H1 (cell line): ENCODE results near the gene VIPR2. TPM values are rescaled to one million over a fixed set of nuclear protein-coding genes. Genes with fewer than 3 reads are reported as not detected.

Experiments
- CTCF ChIA-PET: fragments of 300-600 bp; sonication (Branson Sonifier 250); formaldehyde crosslinking; loops from one replicate; lab custom pipeline; 2021; ENCODE audit not compliant: partially characterized antibody; lab: Charles Lee
- POLR2A ChIA-PET: fragments of 300-600 bp; sonication (Branson Sonifier 250); formaldehyde crosslinking; loops from one replicate; lab custom pipeline; 2021; ENCODE audit warnings: inconsistent platforms; ENCODE audit not compliant: partially characterized antibody; lab: Charles Lee
- DNase-seq, 2 experiments: peaks; one replicate each; pipeline versions ENCODE4 v3.0.0 to v3.0.0-alpha.2; 2010 to 2022; ENCODE audit warnings: low spot score in 2 of 2, low read depth in 1 of 2, mixed read lengths in 1 of 2
- FAIRE-seq: peaks from 2 replicates; lab custom pipeline; 2011; peaks lifted over from hg19 to GRCh38; lab: Jason Lieb, UNC
- H2AFZ ChIP-seq: 2 replicates; pipeline ENCODE4 v1.8.1; 2012; ENCODE audit warnings: low read length, inconsistent platforms
- H2AK5ac ChIP-seq: 2 replicates; pipeline ENCODE4 v1.6.1; 2013; ENCODE audit warnings: low read depth, low read length
- H2BK120ac ChIP-seq: replicated peaks from 2 replicates; pipeline ENCODE3; 2013; ENCODE audit warnings: low read depth, low read length, inconsistent platforms
- H2BK12ac ChIP-seq: 2 replicates; pipeline ENCODE4 v1.6.1; 2013; ENCODE audit warnings: low read depth, low read length
- H2BK15ac ChIP-seq: 2 replicates; pipeline ENCODE4 v1.6.1; 2013; ENCODE audit warnings: low read length
- H2BK20ac ChIP-seq: 2 replicates; pipeline ENCODE4 v1.6.1; 2013; ENCODE audit warnings: low read length
- H2BK5ac ChIP-seq: 2 replicates; pipeline ENCODE4 v1.6.1; 2013; ENCODE audit warnings: low read depth, low read length
- H3K14ac ChIP-seq: 2 replicates; pipeline ENCODE4 v1.6.1; 2013; ENCODE audit warnings: inconsistent platforms; ENCODE audit not compliant: insufficient read length
- H3K18ac ChIP-seq: 2 replicates; pipeline ENCODE4 v1.6.1; 2013; ENCODE audit warnings: low read length; ENCODE audit errors: extremely low read depth
- H3K23ac ChIP-seq: 2 replicates; pipeline ENCODE4 v1.6.1; 2013; ENCODE audit warnings: inconsistent platforms; ENCODE audit not compliant: insufficient read length
- H3K23me2 ChIP-seq: 2 replicates; pipeline ENCODE4 v1.6.1; 2013; ENCODE audit warnings: low read depth, low read length
- H3K27ac ChIP-seq: 2 replicates; pipeline ENCODE4 v1.6.1; 2011; ENCODE audit warnings: low read depth, low read length, inconsistent platforms
- H3K27me3 ChIP-seq, 4 experiments: replicated peaks in 1 of 4; 1 replicate in 1 of 4; 2 replicates in 3 of 4; pipeline versions ENCODE4 v1.6.1 to v1.8.1; 2011 to 2013; ENCODE audit warnings: low read length in 3 of 4, mild to moderate bottlenecking in 3 of 4, inconsistent platforms in 2 of 4, mixed read lengths in 2 of 4, moderate library complexity in 1 of 4; ENCODE audit not compliant: control insufficient read depth in 3 of 4, insufficient read depth in 3 of 4; ENCODE audit errors: extremely low read depth in 1 of 4
- H3K36me3 ChIP-seq, 4 experiments: 2 replicates each; pipeline versions ENCODE4 v1.6.1 to v1.8.1; 2011 to 2013; ENCODE audit warnings: mild to moderate bottlenecking in 4 of 4, low read length in 3 of 4, moderate library complexity in 2 of 4, control low read depth in 1 of 4, inconsistent platforms in 1 of 4; ENCODE audit not compliant: insufficient read depth in 4 of 4, control insufficient read depth in 2 of 4
- H3K4ac ChIP-seq: replicated peaks from 2 replicates; pipeline ENCODE3; 2013; ENCODE audit warnings: low read length, low read depth, mixed read lengths, inconsistent platforms; ENCODE audit not compliant: insufficient read length
- H3K4me1 ChIP-seq, 4 experiments: replicated peaks in 1 of 4; 1 replicate in 1 of 4; 2 replicates in 3 of 4; pipeline versions ENCODE4 v1.6.1 to v1.8.1; 2011 to 2013; ENCODE audit warnings: low read length in 3 of 4, inconsistent platforms in 2 of 4, mixed read lengths in 1 of 4; ENCODE audit not compliant: insufficient read depth in 4 of 4, control insufficient read depth in 3 of 4
- H3K4me2 ChIP-seq, 2 experiments: 2 replicates each; pipeline versions ENCODE4 v1.6.1 to v1.8.1; 2011 to 2013; ENCODE audit warnings: low read depth in 2 of 2, low read length in 2 of 2, control low read depth in 1 of 2, inconsistent platforms in 1 of 2, mild to moderate bottlenecking in 1 of 2; ENCODE audit not compliant: insufficient read depth in 1 of 2
- H3K4me3 ChIP-seq, 4 experiments: fragments of 200-600, 300-600 bp in 1 of 4; sonication (generic), shearing (Covaris generic), sonication (Bioruptor Twin) in 1 of 4; 2 replicates each; pipeline versions ENCODE4 v1.5.1 to v1.8.1; 2011 to 2016; ENCODE audit warnings: low read length in 4 of 4, low read depth in 3 of 4, control low read depth in 2 of 4, inconsistent platforms in 2 of 4, mild to moderate bottlenecking in 2 of 4, mixed read lengths in 1 of 4, moderate library complexity in 1 of 4; ENCODE audit not compliant: insufficient read depth in 2 of 4; ENCODE audit errors: extremely low read depth in 1 of 4
- H3K56ac ChIP-seq: replicated peaks from 2 replicates; pipeline ENCODE3; 2013; ENCODE audit warnings: low read depth, mild to moderate bottlenecking, mixed read lengths, low read length, inconsistent platforms; ENCODE audit not compliant: insufficient read length
- H3K79me1 ChIP-seq: 2 replicates; pipeline ENCODE4 v1.6.1; 2013; ENCODE audit warnings: low read depth, low read length, control low read depth
- H3K79me2 ChIP-seq, 2 experiments: 2 replicates each; pipeline versions ENCODE4 v1.6.1 to v1.8.1; 2012 to 2013; ENCODE audit warnings: low read length in 2 of 2, mild to moderate bottlenecking in 2 of 2, inconsistent platforms in 1 of 2; ENCODE audit not compliant: insufficient read depth in 2 of 2, control insufficient read depth in 1 of 2
- H3K9ac ChIP-seq, 4 experiments: replicated peaks in 1 of 4; 1 replicate in 1 of 4; 2 replicates in 3 of 4; pipeline versions ENCODE4 v1.6.1 to v1.8.1; 2011 to 2013; ENCODE audit warnings: low read depth in 3 of 4, low read length in 3 of 4, control low read depth in 2 of 4, mild to moderate bottlenecking in 2 of 4, moderate library complexity in 2 of 4, inconsistent platforms in 1 of 4; ENCODE audit errors: extremely low read depth in 1 of 4
- H3K9me3 ChIP-seq, 2 experiments: 2 replicates each; pipeline versions ENCODE4 v1.6.1 to v1.8.1; 2012 to 2013; ENCODE audit warnings: mild to moderate bottlenecking in 2 of 2, moderate library complexity in 2 of 2, control low read depth in 1 of 2, inconsistent platforms in 1 of 2, low read depth in 1 of 2, low read length in 1 of 2, mixed read lengths in 1 of 2; ENCODE audit not compliant: insufficient read depth in 2 of 2
- H4K20me1 ChIP-seq, 2 experiments: replicated peaks in 1 of 2; 2 replicates each; pipeline versions ENCODE3 to v1.8.1; 2011 to 2013; ENCODE audit warnings: inconsistent platforms in 2 of 2, low read length in 2 of 2, mild to moderate bottlenecking in 1 of 2; ENCODE audit not compliant: insufficient read depth in 2 of 2, control insufficient read depth in 1 of 2
- H4K5ac ChIP-seq: 2 replicates; pipeline ENCODE4 v1.6.1; 2013; ENCODE audit warnings: low read length, low read depth, mixed read lengths, inconsistent platforms; ENCODE audit not compliant: insufficient read length
- H4K8ac ChIP-seq: 2 replicates; pipeline ENCODE4 v1.8.0; 2013; ENCODE audit warnings: mild to moderate bottlenecking, moderate library complexity, low read length, inconsistent platforms; ENCODE audit not compliant: insufficient read depth; ENCODE audit errors: extremely low read depth
- H4K91ac ChIP-seq: replicated peaks from 2 replicates; pipeline ENCODE3; 2013; ENCODE audit warnings: low read length, mixed read lengths, inconsistent platforms; ENCODE audit not compliant: insufficient read length
- BRCA1 ChIP-seq: IDR thresholded peaks from 2 replicates; pipeline ENCODE4 v1.6.1; 2012; ENCODE audit warnings: low read depth, low read length, improper control_type of control experiment
- CREB1 ChIP-seq: IDR thresholded peaks from 2 replicates; pipeline ENCODE4 v1.6.1; 2012; ENCODE audit warnings: inconsistent platforms
- JUN ChIP-seq: IDR thresholded peaks from 2 replicates; pipeline ENCODE4 v1.6.1; 2011; ENCODE audit warnings: low read depth, mild to moderate bottlenecking, improper control_type of control experiment, low read length
- RBBP5 ChIP-seq: IDR thresholded peaks from 2 replicates; pipeline ENCODE4 v1.7.1; 2012; ENCODE audit warnings: low read depth, mild to moderate bottlenecking, inconsistent platforms, low read length, moderate library complexity, borderline replicate concordance
- RNF2 ChIP-seq: fragments of 200-900, 300-1000 bp; sonication (generic); IDR thresholded peaks from 2 replicates; pipeline ENCODE4 v1.7.1; 2016; ENCODE audit warnings: borderline replicate concordance, low read depth, mild to moderate bottlenecking, antibody characterized with exemption, low read length; ENCODE audit not compliant: poor library complexity, severe bottlenecking; ENCODE audit errors: missing control alignments
- WGBS, 2 experiments: shearing (Covaris generic) in 1 of 2; methylation state at CpG; one replicate each; pipeline versions ENCODE4 v1.1.6 to v1.1.7; 2013 to 2015; ENCODE audit warnings: low lambda C conversion rate in 2 of 2, mixed read lengths in 2 of 2, inconsistent platforms in 1 of 2, low coverage in 1 of 2, missing lambda C conversion rate in 1 of 2; ENCODE audit not compliant: insufficient replicate concordance in 2 of 2, insufficient coverage in 1 of 2, insufficient read length in 1 of 2; ENCODE audit errors: extremely low coverage in 1 of 2, missing lambda C conversion rate in 1 of 2; 5-methylcytosine and 5-hydroxymethylcytosine counted together
- polyA plus RNA-seq, 7 experiments: library from polyadenylated mRNA; depleted of rRNA in 3 of 7; stranded (reverse) in 5 of 7; unstranded in 2 of 7; fragments of >200 nt in 5 of 7; fragments of 200-250 nt in 2 of 7; gene quantifications; 1 replicate in 5 of 7; 2 replicates in 1 of 7; 4 replicates in 1 of 7; pipeline versions ENCODE4 v1.2.1 to v1.2.3, GENCODE V29; 2011 to 2013; ENCODE audit warnings: missing spikeins in 2 of 7, mixed read lengths in 2 of 7
- total RNA-seq: library from RNA; stranded (reverse); fragmentation: NEBNext Ultra II Directional; extraction: Animal tissue kit (Norgen Biotek cat#: 25700); gene quantifications from 2 replicates; pipeline ENCODE4 v1.2.1, GENCODE V29; 2021
- TF ChIP-seq, protein P1 (sequence below): IDR thresholded peaks from 2 replicates; pipeline ENCODE4 v1.6.1; 2011; ENCODE audit warnings: low read depth, mild to moderate bottlenecking, low read length; ENCODE audit not compliant: insufficient read depth

Gene VIPR2
- total and polyA plus RNA-seq, 2 of the 8 experiments (the other 6 are each of a cell fraction or from before 2014, with no cell fraction given), result 2.4 to 6.3 TPM

DNA sequence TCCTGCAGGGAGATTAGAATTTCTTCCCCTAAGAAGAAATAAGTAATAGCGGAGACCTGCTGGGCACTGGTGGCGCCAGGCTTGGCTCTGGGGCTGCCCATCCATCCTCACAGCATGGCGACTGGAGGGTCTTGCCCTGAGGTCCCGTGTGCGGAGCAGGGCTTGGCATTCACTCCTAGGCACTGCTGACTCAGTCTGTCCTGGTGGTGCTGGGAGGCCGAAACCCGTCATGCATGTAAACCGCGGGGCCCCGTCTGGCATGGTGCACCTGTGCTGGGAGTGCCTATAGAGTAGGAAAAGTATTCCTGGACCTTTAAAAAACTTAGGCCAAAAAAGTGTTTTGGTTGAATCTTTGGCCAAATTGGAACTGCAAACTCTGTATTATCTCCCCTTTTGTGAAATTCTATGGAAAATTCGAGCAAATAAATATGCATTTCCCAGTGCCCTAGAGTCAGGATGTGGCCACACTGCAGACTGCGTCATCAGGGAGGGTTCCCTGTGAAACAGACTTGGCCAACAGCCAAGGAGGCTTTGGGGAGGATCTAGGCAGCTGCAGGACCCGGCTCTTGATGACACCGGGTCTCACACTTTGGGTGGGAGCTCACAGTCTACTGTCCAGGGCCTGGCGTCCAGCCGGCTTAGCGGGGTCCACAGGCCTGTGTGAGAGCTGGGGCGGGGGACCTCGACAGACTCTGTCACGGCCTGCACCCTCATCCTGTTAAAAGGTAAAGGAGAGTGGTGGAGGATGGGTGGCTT is 122.3 kb downstream of the VIPR2 start:
- Histone ChIP-seq H3K23ac (no peak overlapping the region), H4K91ac (no peak overlapping the region), H4K20me1 (no peaks in the 10 kb centered on the region), H3K36me3 (no peaks in the 10 kb centered on the region), H2AK5ac (no peak overlapping the region), H3K56ac (no peak overlapping the region), H3K9ac (no peak overlapping the region), H3K14ac (no peak overlapping the region), H2AFZ (no peak overlapping the region), H2BK12ac (no peak overlapping the region), H3K4me1 (peaks cover 0 to 8% (median 5%) of the 10 kb centered on the region in 4 experiments; a peak in 4 of 7 replicates), H3K9me3 (no peaks in the 10 kb centered on the region; a peak in 1 of 4 replicates), H4K5ac (no peak overlapping the region), H3K79me2 (no peaks in the 10 kb centered on the region), H2BK120ac (no peak overlapping the region), H2BK5ac (no peak overlapping the region), H3K23me2 (no peaks in the 10 kb centered on the region), H3K4ac (no peak overlapping the region), H4K8ac (no peak overlapping the region), H2BK15ac (no peak overlapping the region), H3K4me3 (no peak overlapping the region), H3K18ac (no peak overlapping the region), H3K4me2 (no peak overlapping the region)
- ChIA-PET CTCF (interaction anchor here (1.0 to 1.8 kb wide), 3 partner anchors 8 to 45 kb away, joined by 3 to 8 read pairs (median 4); no protein-coding TSS in a partner anchor), POLR2A (interaction anchor here (1.6 kb wide), 1 partner anchor 8 kb away, joined by 5 read pairs; no protein-coding TSS in a partner anchor)
- DNase-seq, result no peak
- no peak for TF ChIP-seq RBBP5
- TF ChIP-seq, protein P1, sequence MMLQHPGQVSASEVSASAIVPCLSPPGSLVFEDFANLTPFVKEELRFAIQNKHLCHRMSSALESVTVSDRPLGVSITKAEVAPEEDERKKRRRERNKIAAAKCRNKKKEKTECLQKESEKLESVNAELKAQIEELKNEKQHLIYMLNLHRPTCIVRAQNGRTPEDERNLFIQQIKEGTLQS, result no peak
- TF ChIP-seq JUN, result no peak
- no peak for TF ChIP-seq RNF2
- no peak for TF ChIP-seq CREB1
- TF ChIP-seq BRCA1, result no peak
- TF ChIP-seq, all 59 proteins: peak for 0
- Histone ChIP-seq H3K27me3 (no peaks in the 10 kb centered on the region), H3K27ac (no peak overlapping the region), H2BK20ac (no peak overlapping the region), H3K79me1 (0 out of 2 replicates have a peak, but pooled peaks cover 2% of the 10 kb centered on the region)
- 89% methylated on average over 20 of the region's 20 CpGs; no CpG with 5 or more reads in 1 of the 2 experiments for WGBS, 2 experiments
- no peak for FAIRE-seq
